Measurements from ENCODE around the gene MSANTD3. TPM values are rescaled to one million over a fixed set of nuclear protein-coding genes. Genes with fewer than 3 reads are reported as not detected.

The MSANTD3 gene
- total and polyA plus RNA-seq, 9 of the 15 experiments (the other 6 are each of a cell fraction or from before 2014, with no cell fraction given) = 9.4 to 28.7 (median 22.3) TPM

DNA sequence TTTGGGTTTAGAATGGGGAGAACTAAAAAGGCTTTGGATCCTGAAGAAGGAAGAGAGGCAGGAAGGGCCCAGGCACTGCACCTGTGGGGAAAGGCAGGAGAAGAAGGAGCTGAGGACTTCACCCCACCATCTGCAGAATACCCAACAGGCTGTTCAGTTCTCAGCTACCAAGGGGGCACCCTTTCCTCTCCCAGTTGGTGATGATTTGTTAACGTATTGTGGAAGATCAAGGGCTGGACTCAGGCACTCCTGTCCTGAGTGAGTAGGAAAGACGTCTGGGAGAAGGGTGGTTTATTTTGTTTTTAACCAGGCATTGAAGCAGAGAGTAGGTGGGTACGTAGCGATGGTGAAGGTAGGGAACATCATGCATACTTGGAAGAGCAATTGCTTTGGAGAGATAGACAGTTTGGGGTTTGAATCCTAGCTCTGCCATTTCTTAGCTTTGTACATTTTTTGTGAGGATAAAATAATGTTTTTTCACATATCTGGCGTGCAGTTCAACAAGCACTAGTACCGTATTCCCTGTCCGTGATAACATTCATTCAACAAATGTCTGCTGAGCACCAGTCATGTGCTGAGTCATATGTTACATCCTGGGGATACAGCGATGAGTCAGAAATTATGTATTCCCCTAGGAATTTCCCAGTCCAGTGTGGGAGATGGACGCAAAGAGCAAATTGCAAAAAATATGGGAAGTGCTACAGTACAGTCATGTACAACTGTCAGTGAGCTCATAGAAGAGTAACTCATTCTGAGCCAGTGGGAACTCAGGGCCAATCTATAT is 2.1 kb downstream of the MSANTD3 start (continued):
- no peak for TF ChIP-seq COPS2 (conservative IDR thresholded peaks at IDR 0.05)
- TF ChIP-seq BRF1 (IDR thresholded peaks at IDR 0.05; ENCODE audit: borderline replicate concordance, extremely low read depth, insufficient read length) = no peak
- TF ChIP-seq TOE1 (IDR thresholded peaks at IDR 0.05; ENCODE audit: borderline replicate concordance) = peak; percentile 38; the same call in 1 of the 2 replicates
- TF ChIP-seq TOE1 (CRISPR knock-in tag; IDR thresholded peaks at IDR 0.05; ENCODE audit: borderline replicate concordance, low read depth) = no peak
- TF ChIP-seq, protein P1, sequence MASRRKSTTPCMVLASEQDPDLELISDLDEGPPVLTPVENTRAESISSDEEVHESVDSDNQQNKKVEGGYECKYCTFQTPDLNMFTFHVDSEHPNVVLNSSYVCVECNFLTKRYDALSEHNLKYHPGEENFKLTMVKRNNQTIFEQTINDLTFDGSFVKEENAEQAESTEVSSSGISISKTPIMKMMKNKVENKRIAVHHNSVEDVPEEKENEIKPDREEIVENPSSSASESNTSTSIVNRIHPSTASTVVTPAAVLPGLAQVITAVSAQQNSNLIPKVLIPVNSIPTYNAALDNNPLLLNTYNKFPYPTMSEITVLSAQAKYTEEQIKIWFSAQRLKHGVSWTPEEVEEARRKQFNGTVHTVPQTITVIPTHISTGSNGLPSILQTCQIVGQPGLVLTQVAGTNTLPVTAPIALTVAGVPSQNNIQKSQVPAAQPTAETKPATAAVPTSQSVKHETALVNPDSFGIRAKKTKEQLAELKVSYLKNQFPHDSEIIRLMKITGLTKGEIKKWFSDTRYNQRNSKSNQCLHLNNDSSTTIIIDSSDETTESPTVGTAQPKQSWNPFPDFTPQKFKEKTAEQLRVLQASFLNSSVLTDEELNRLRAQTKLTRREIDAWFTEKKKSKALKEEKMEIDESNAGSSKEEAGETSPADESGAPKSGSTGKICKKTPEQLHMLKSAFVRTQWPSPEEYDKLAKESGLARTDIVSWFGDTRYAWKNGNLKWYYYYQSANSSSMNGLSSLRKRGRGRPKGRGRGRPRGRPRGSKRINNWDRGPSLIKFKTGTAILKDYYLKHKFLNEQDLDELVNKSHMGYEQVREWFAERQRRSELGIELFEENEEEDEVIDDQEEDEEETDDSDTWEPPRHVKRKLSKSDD (conservative IDR thresholded peaks at IDR 0.05; ENCODE audit: low read length) = no peak
- no peak for TF ChIP-seq ZNF408 (CRISPR knock-in tag; IDR thresholded peaks at IDR 0.05; ENCODE audit: low read depth)
- no peak for TF ChIP-seq HNRNPK (IDR thresholded peaks at IDR 0.05; ENCODE audit: low read depth, low read length, poor library complexity, severe bottlenecking)
- no peak for TF ChIP-seq FOXK2 (conservative IDR thresholded peaks at IDR 0.05 in 1 of 2, IDR thresholded peaks at IDR 0.05 in 1 of 2; ENCODE audit: low read depth in 2 of 2)
- TF ChIP-seq, protein P2, sequence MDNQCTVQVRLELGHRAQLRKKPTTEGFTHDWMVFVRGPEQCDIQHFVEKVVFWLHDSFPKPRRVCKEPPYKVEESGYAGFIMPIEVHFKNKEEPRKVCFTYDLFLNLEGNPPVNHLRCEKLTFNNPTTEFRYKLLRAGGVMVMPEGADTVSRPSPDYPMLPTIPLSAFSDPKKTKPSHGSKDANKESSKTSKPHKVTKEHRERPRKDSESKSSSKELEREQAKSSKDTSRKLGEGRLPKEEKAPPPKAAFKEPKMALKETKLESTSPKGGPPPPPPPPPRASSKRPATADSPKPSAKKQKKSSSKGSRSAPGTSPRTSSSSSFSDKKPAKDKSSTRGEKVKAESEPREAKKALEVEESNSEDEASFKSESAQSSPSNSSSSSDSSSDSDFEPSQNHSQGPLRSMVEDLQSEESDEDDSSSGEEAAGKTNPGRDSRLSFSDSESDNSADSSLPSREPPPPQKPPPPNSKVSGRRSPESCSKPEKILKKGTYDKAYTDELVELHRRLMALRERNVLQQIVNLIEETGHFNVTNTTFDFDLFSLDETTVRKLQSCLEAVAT (IDR thresholded peaks at IDR 0.05) = no peak
- no peak for TF ChIP-seq FUS (optimal IDR thresholded peaks at IDR 0.05; ENCODE audit: low read depth, low read length)
- TF ChIP-seq, protein P3, sequence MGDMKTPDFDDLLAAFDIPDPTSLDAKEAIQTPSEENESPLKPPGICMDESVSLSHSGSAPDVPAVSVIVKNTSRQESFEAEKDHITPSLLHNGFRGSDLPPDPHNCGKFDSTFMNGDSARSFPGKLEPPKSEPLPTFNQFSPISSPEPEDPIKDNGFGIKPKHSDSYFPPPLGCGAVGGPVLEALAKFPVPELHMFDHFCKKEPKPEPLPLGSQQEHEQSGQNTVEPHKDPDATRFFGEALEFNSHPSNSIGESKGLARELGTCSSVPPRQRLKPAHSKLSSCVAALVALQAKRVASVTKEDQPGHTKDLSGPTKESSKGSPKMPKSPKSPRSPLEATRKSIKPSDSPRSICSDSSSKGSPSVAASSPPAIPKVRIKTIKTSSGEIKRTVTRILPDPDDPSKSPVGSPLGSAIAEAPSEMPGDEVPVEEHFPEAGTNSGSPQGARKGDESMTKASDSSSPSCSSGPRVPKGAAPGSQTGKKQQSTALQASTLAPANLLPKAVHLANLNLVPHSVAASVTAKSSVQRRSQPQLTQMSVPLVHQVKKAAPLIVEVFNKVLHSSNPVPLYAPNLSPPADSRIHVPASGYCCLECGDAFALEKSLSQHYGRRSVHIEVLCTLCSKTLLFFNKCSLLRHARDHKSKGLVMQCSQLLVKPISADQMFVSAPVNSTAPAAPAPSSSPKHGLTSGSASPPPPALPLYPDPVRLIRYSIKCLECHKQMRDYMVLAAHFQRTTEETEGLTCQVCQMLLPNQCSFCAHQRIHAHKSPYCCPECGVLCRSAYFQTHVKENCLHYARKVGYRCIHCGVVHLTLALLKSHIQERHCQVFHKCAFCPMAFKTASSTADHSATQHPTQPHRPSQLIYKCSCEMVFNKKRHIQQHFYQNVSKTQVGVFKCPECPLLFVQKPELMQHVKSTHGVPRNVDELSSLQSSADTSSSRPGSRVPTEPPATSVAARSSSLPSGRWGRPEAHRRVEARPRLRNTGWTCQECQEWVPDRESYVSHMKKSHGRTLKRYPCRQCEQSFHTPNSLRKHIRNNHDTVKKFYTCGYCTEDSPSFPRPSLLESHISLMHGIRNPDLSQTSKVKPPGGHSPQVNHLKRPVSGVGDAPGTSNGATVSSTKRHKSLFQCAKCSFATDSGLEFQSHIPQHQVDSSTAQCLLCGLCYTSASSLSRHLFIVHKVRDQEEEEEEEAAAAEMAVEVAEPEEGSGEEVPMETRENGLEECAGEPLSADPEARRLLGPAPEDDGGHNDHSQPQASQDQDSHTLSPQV (IDR thresholded peaks at IDR 0.05) = 0 out of 2 replicates have a peak, but pooled peaks have one; percentile 43
- no peak for TF ChIP-seq SMAD3 (CRISPR knock-in tag; conservative IDR thresholded peaks at IDR 0.05)
- no peak for TF ChIP-seq HNRNPL (IDR thresholded peaks at IDR 0.05; ENCODE audit: low read depth, low read length)
- TF ChIP-seq SRSF1 (IDR thresholded peaks at IDR 0.05; ENCODE audit: low read depth, low read length) = no peak
- no peak; the same call in 1 of the 2 replicates for TF ChIP-seq TEAD2 (tag; IDR thresholded peaks at IDR 0.05)
- TF ChIP-seq RAD21 (CRISPR knock-in tag; conservative IDR thresholded peaks at IDR 0.05 in 1 of 2, IDR thresholded peaks at IDR 0.05 in 1 of 2) = no peak
- no peak for TF ChIP-seq NFXL1 (CRISPR knock-in tag; IDR thresholded peaks at IDR 0.05)

Measured in K562 (cell line).